LNCAP (cell line): Measurements from ENCODE around the gene KRTAP12-1.
"Not testable (repeated sequence)": the region's sequence is repeated elsewhere in the genome, so short reads cannot be mapped to it uniquely, and the experiment has no call there.

ENCODE experiments used
- CTCF ChIP-seq: fragments of 450-650 bp; IDR thresholded peaks from 2 replicates; pipeline ENCODE4 v1.5.1; 2017; ENCODE audit warnings: mild to moderate bottlenecking

Gene KRTAP12-1

GRCh38 chr21:44699502-44700001 is 17.6 kb upstream of the KRTAP12-1 start:
- TF ChIP-seq CTCF = no peak

- no peak for TF ChIP-seq CTCF
These were observed 16.1 kb upstream of the KRTAP12-1 start for GRCh38 chr21:44697811-44698734.

GRCh38 chr21:44697172-44697810 is 15.3 kb upstream of the KRTAP12-1 start, which contains the start of gene KRTAP10-12:
Gene KRTAP10-12 (plus strand): TSS chr21:44697172. CDS start chr21:44697202, 30 bp downstream.
- not testable (repeated sequence) for TF ChIP-seq CTCF

- no peak for TF ChIP-seq CTCF
These were observed 14.6 kb upstream of the KRTAP12-1 start for GRCh38 chr21:44696572-44696971.

GRCh38 chr21:44695641-44696040 is 13.7 kb upstream of the KRTAP12-1 start:
- TF ChIP-seq CTCF = no peak

- no peak for TF ChIP-seq CTCF
These were observed 13.2 kb upstream of the KRTAP12-1 start for GRCh38 chr21:44695184-44695583.

GRCh38 chr21:44694776-44695175 is 12.8 kb upstream of the KRTAP12-1 start:
- TF ChIP-seq CTCF = no peak
